ENCODE data around the gene KAZN.
A peak's percentile ranks its signal among the peaks of the same experiment; 100 is the strongest.

Gene KAZN

GRCh38 chr1:14897997-14898645 is 299.6 kb downstream of the KAZN start:
- no peak for DNase-seq

GRCh38 chr1:14899686-14900085 is 301.2 kb downstream of the KAZN start:
- no peak for DNase-seq

GRCh38 chr1:14901371-14901954 is 303.0 kb downstream of the KAZN start:
- no peak for DNase-seq

- DNase-seq = no peak
Observed at GRCh38 chr1:14903922-14904321, 305.4 kb downstream of the KAZN start.

GRCh38 chr1:14906665-14907064 is 308.2 kb downstream of the KAZN start:
- DNase-seq = no peak

- DNase-seq = no peak
Observed at GRCh38 chr1:14907416-14907815, 308.9 kb downstream of the KAZN start.

- DNase-seq = no peak
Observed at GRCh38 chr1:14909273-14909672, 310.8 kb downstream of the KAZN start.

- no peak for DNase-seq
Observed at GRCh38 chr1:14909920-14910460, 311.5 kb downstream of the KAZN start.

- no peak for DNase-seq
Observed at GRCh38 chr1:14910984-14911721, 312.7 kb downstream of the KAZN start.

- no peak for DNase-seq
Observed at GRCh38 chr1:14912839-14913481, 314.5 kb downstream of the KAZN start.

- DNase-seq = no peak
Observed at GRCh38 chr1:14913482-14914177, 315.1 kb downstream of the KAZN start.

GRCh38 chr1:14914351-14914988 is 316.0 kb downstream of the KAZN start:
- no peak for DNase-seq

GRCh38 chr1:14915356-14916054 is 317.0 kb downstream of the KAZN start:
- DNase-seq = peak; percentile 7

- no peak for DNase-seq
Observed at GRCh38 chr1:14919289-14919688, 320.8 kb downstream of the KAZN start.

GRCh38 chr1:14919751-14920150 is 321.3 kb downstream of the KAZN start:
- no peak for DNase-seq

GRCh38 chr1:14921057-14921456 is 322.6 kb downstream of the KAZN start:
- no peak for DNase-seq

- DNase-seq = no peak
Observed at GRCh38 chr1:14922942-14923726, 324.6 kb downstream of the KAZN start.

- peak; percentile 50 for DNase-seq
Observed at GRCh38 chr1:14923727-14924452, 325.4 kb downstream of the KAZN start.

GRCh38 chr1:14924455-14925331 is 326.2 kb downstream of the KAZN start:
- peak; percentile 61 for DNase-seq
